Activated CD8-positive, alpha-beta T cell treated with anti-CD3 and anti-CD28 coated beads for 36 hours (primary cell): Measurements from ENCODE around the gene TOM1L1. TPM values are rescaled to one million over a fixed set of nuclear protein-coding genes. Genes with fewer than 3 reads are reported as not detected.

Experiments used
- ATAC-seq: fragments of 200-7000 bp; cut with Tn5 transposase; one replicate; pipeline ENCODE4 v1.10.0; 2021; ENCODE audit warnings: mild to moderate bottlenecking, moderate library complexity
- CTCF ChIA-PET: fragments of 350-600 bp; sonication (Branson Sonifier 250); formaldehyde crosslinking; loops from one replicate; lab custom pipeline; 2021; ENCODE audit warnings: antibody characterized with exemption; lab: Charles Lee
- POLR2A ChIA-PET: fragments of 350-600 bp; sonication (Branson Sonifier 250); formaldehyde crosslinking; loops from one replicate; lab custom pipeline; 2021; ENCODE audit warnings: antibody characterized with exemption; lab: Charles Lee
- DNase-seq: peaks from one replicate; pipeline ENCODE4 v3.0.0-alpha.2; 2020
- H3K27ac Mint-ChIP-seq: one replicate; pipeline ENCODE4 v1.8.0; 2021; ENCODE audit warnings: mild to moderate bottlenecking, mixed read lengths
- H3K27me3 Mint-ChIP-seq: one replicate; pipeline ENCODE4 v1.8.0; 2021; ENCODE audit warnings: mixed read lengths
- H3K36me3 Mint-ChIP-seq: one replicate; pipeline ENCODE4 v1.8.0; 2021; ENCODE audit warnings: low read depth, mixed read lengths
- H3K4me1 Mint-ChIP-seq: one replicate; pipeline ENCODE4 v1.8.0; 2021; ENCODE audit warnings: low read depth, mixed read lengths
- H3K4me3 Mint-ChIP-seq: one replicate; pipeline ENCODE4 v1.8.0; 2021; ENCODE audit warnings: mild to moderate bottlenecking, moderate library complexity, mixed read lengths
- H3K9me3 Mint-ChIP-seq: one replicate; pipeline ENCODE4 v1.8.0; 2021; ENCODE audit warnings: mixed read lengths
- CTCF ChIP-seq: fragments of 200-600 bp; IDR thresholded peaks from one replicate; pipeline ENCODE4 v1.8.0; 2022; ENCODE audit warnings: antibody characterized with exemption, mild to moderate bottlenecking
- intact Hi-C: fragments of 100-400 bp; cut with micrococcal nuclease; formaldehyde crosslinking; loops from one replicate; pipeline ENCODE4 v1.10.0; 2022
- total RNA-seq, 2 experiments: library from RNA; stranded (reverse); gene quantifications; one replicate each; pipeline ENCODE4 v1.2.3, GENCODE V29; 2021

The TOM1L1 gene
- total RNA-seq, 2 experiments from 2014 or later: not detected

GRCh38 chr17:54971901-54972300, 71.2 kb downstream of the TOM1L1 start:
- ATAC-seq (no peak), DNase-seq (no peak)
- Mint-ChIP-seq H3K4me1 (peaks cover 19% of the 10 kb centered on the region), H3K36me3 (no peaks in the 10 kb centered on the region), H3K9me3 (no peaks in the 10 kb centered on the region), H3K4me3 (no peak overlapping the region), H3K27ac (no peak overlapping the region), H3K27me3 (no peaks in the 10 kb centered on the region)
- ChIA-PET CTCF (no interaction called here), POLR2A (no interaction called here)
- intact Hi-C loops: no loop called here
- TF ChIP-seq CTCF: no peak

- H3K9me3 Mint-ChIP-seq: no peaks in the 10 kb centered on the region
- no peak for DNase-seq
- TF ChIP-seq CTCF: no peak
- H3K36me3 Mint-ChIP-seq: no peaks in the 10 kb centered on the region
- H3K4me1 Mint-ChIP-seq: peaks cover 13% of the 10 kb centered on the region
- H3K27me3 Mint-ChIP-seq: no peaks in the 10 kb centered on the region
- no peak for ATAC-seq
- ChIA-PET POLR2A (no interaction called here), CTCF (interaction anchor here (1.0 to 1.5 kb wide), 3 partner anchors 20 to 384 kb away, joined by 3 to 6 read pairs (median 3); no protein-coding TSS in a partner anchor)
- no peak overlapping the region for H3K27ac Mint-ChIP-seq
- no peak overlapping the region for H3K4me3 Mint-ChIP-seq
- intact Hi-C loops: no loop called here
Observed at GRCh38 chr17:54972406-54973138, 71.9 kb downstream of the TOM1L1 start.

- DNase-seq (no peak), ATAC-seq (no peak)
- no peaks in the 10 kb centered on the region for H3K9me3 Mint-ChIP-seq
- no peak overlapping the region for H3K27ac Mint-ChIP-seq
- H3K27me3 Mint-ChIP-seq: no peaks in the 10 kb centered on the region
- H3K36me3 Mint-ChIP-seq: peaks cover 3% of the 10 kb centered on the region
- intact Hi-C loops: no loop called here
- no peak overlapping the region for H3K4me3 Mint-ChIP-seq
- no peak for TF ChIP-seq CTCF
- peaks cover 16% of the 10 kb centered on the region for H3K4me1 Mint-ChIP-seq
- POLR2A ChIA-PET: no interaction called here
- CTCF ChIA-PET: no interaction called here
Observed at GRCh38 chr17:54974759-54975158, 74.1 kb downstream of the TOM1L1 start.

- intact Hi-C loops: no loop called here
- POLR2A ChIA-PET: no interaction called here
Observed at GRCh38 chr17:54976316-54976715, 75.7 kb downstream of the TOM1L1 start.

More at GRCh38 chr17:54976316-54976715, 75.7 kb downstream of the TOM1L1 start:
- no peak for DNase-seq
- peaks cover 9% of the 10 kb centered on the region for H3K4me1 Mint-ChIP-seq
- CTCF ChIA-PET: no interaction called here
- no peaks in the 10 kb centered on the region for H3K9me3 Mint-ChIP-seq
- no peak overlapping the region for H3K4me3 Mint-ChIP-seq
- peaks cover 7% of the 10 kb centered on the region for H3K36me3 Mint-ChIP-seq
- H3K27me3 Mint-ChIP-seq: no peaks in the 10 kb centered on the region
- TF ChIP-seq CTCF: no peak
- ATAC-seq: no peak
- H3K27ac Mint-ChIP-seq: no peak overlapping the region
